Measurements from ENCODE around the gene ANGPTL4.

- TF ChIP-seq CTCF (IDR thresholded peaks at IDR 0.05) (no peak), POLR2A (IDR thresholded peaks at IDR 0.05) (no peak), POLR2AphosphoS5 (IDR thresholded peaks at IDR 0.05) (no peak), EP300 (IDR thresholded peaks at IDR 0.05) (no peak)
Observed at GRCh38 chr19:8399681-8400188, 35.8 kb downstream of the ANGPTL4 start.
